ENCODE data around the gene LMF2. TPM values are rescaled to one million over a fixed set of nuclear protein-coding genes. Genes with fewer than 3 reads are reported as not detected.
"Not testable (repeated sequence)": the region's sequence is repeated elsewhere in the genome, so short reads cannot be mapped to it uniquely, and the experiment has no call there.

LMF2 gene
- polyA plus RNA-seq, 1 donor (not counting 4 experiments of a cell fraction or from before 2014, with no cell fraction given) = 13.2 TPM

GRCh38 chr22:50535113-50535512, 27.6 kb upstream of the LMF2 start:
- peaks cover 5% of the 10 kb centered on the region for H3K27me3 ChIP-seq (ENCODE audit: control insufficient read depth, extremely low read depth, insufficient read depth, low read length)
- H3K27ac ChIP-seq (ENCODE audit: control insufficient read depth, insufficient read depth, low read length) = no peak overlapping the region
- no peaks in the 10 kb centered on the region for H3K9me1 ChIP-seq (ENCODE audit: control insufficient read depth, extremely low read depth, insufficient read depth, low read length)
- H3K4me1 ChIP-seq (ENCODE audit: control insufficient read depth, extremely low read depth, insufficient read depth, low read length) = peaks cover 23% of the 10 kb centered on the region
- H3K79me2 ChIP-seq (ENCODE audit: control insufficient read depth, insufficient read depth, low read length) = no peaks in the 10 kb centered on the region
- H3K9ac ChIP-seq (ENCODE audit: control insufficient read depth, extremely low read depth, insufficient read depth, low read length) = no peak overlapping the region
- H3K36me3 ChIP-seq (ENCODE audit: control insufficient read depth in 2 of 2, extremely low read depth in 1 of 2, insufficient read depth in 2 of 2, low read length in 2 of 2) = no peaks in the 10 kb centered on the region
- no peaks in the 10 kb centered on the region for H4K20me1 ChIP-seq (ENCODE audit: control insufficient read depth, extremely low read depth, insufficient read depth, low read length)
- TF ChIP-seq EZH2 (IDR thresholded peaks at IDR 0.05; ENCODE audit: low read length) (no peak), CTCF (optimal IDR thresholded peaks at IDR 0.05 in 1 of 3, IDR thresholded peaks at IDR 0.05 in 1 of 3, conservative IDR thresholded peaks at IDR 0.05 in 1 of 3; ENCODE audit: extremely low read depth in 1 of 3, insufficient read depth in 2 of 3, low read length in 3 of 3) (no peak)
- H3K4me3 ChIP-seq (ENCODE audit: control insufficient read depth in 2 of 3, extremely low read depth in 1 of 3, insufficient read depth in 2 of 3, low read depth in 1 of 3, low read length in 3 of 3) = no peak overlapping the region
- DNase-seq (ENCODE audit: low read depth, low spot score) (no peak), FAIRE-seq (no peak)
- dilution Hi-C loops (cut with MboI; ENCODE audit: extremely low pct_ligation_motif_present, low sequenced_read_pairs) = no loop called here
- H2AFZ ChIP-seq (ENCODE audit: control insufficient read depth, low read length) = no peak overlapping the region
- H3K4me2 ChIP-seq (ENCODE audit: control insufficient read depth, extremely low read depth, insufficient read depth, low read depth, low read length) = no peak overlapping the region
- no peaks in the 10 kb centered on the region for H3K9me3 ChIP-seq (ENCODE audit: control insufficient read depth, low read depth, low read length)

GRCh38 chr22:50533856-50534711, 26.6 kb upstream of the LMF2 start:
- DNase-seq (ENCODE audit: low read depth, low spot score); dilution Hi-C loops (cut with MboI; ENCODE audit: extremely low pct_ligation_motif_present, low sequenced_read_pairs); H2AFZ ChIP-seq (ENCODE audit: control insufficient read depth, low read length); H3K9me3 ChIP-seq (ENCODE audit: control insufficient read depth, low read depth, low read length); H3K79me2 ChIP-seq (ENCODE audit: control insufficient read depth, insufficient read depth, low read length); H3K36me3 ChIP-seq (ENCODE audit: control insufficient read depth in 2 of 2, extremely low read depth in 1 of 2, insufficient read depth in 2 of 2, low read length in 2 of 2); H3K27ac ChIP-seq (ENCODE audit: control insufficient read depth, insufficient read depth, low read length); H3K9ac ChIP-seq (ENCODE audit: control insufficient read depth, extremely low read depth, insufficient read depth, low read length); H3K4me3 ChIP-seq (ENCODE audit: control insufficient read depth in 2 of 3, extremely low read depth in 1 of 3, insufficient read depth in 2 of 3, low read depth in 1 of 3, low read length in 3 of 3); H3K9me1 ChIP-seq (ENCODE audit: control insufficient read depth, extremely low read depth, insufficient read depth, low read length); H4K20me1 ChIP-seq (ENCODE audit: control insufficient read depth, extremely low read depth, insufficient read depth, low read length); H3K4me2 ChIP-seq (ENCODE audit: control insufficient read depth, extremely low read depth, insufficient read depth, low read depth, low read length); FAIRE-seq: not testable (repeated sequence)
- Histone ChIP-seq H3K27me3 (ENCODE audit: control insufficient read depth, extremely low read depth, insufficient read depth, low read length) (peaks cover 11% of the 10 kb centered on the region), H3K4me1 (ENCODE audit: control insufficient read depth, extremely low read depth, insufficient read depth, low read length) (peaks cover 14% of the 10 kb centered on the region)

All from keratinocyte (primary cell).